HG02981 (cell line): ENCODE measurements around the gene RER1.

Experiments used
- ATAC-seq: cut with Tn5 transposase; IDR thresholded peaks from one replicate; pipeline ENCODE4 v1.9.1; 2021; ENCODE audit warnings: mild to moderate bottlenecking, moderate library complexity; ENCODE audit not compliant: unreplicated experiment

RER1 gene

DNA sequence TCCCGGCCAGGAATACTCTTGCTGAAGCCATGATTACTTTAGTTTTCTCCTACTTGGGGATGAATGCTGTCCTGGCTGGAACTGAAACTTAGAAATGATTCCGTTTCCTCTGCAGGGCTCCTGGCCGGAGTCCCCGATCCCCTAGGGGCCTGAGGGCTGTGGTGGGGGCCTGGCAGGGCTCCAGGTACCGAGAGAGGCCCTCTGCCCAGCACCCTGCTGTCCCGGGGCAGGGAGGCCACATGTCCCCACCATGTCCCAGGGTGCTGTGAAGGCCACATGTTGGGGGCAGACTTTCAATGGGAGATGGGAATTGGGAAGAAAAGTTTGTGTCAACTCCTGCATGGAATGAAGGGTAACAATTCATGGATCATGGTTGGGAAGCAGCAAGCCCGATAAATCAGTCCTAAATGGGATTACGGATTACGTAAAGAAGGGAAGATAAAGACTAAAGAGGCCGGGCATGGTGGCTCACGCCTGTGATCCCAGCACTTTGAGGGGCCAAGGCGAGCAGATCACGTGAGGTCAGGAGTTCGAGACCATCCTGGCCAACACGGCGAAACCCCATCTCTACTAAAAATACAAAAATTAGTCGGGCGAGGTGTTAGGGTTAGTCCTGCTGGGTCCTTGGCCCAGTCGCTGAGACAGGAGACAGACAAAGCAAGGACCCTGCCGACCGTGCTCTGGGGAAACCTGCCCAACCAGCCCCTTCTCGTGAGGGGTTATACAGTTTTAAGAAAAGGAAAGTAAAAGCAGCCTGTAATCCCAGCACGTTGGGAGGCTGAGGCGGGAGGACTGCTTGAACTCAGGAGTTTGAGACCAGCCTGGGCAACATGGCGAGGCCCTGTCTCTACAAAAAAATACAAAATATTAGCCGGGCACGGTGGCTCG is 37.8 kb upstream of the RER1 start:
- ATAC-seq: no peak

DNA sequence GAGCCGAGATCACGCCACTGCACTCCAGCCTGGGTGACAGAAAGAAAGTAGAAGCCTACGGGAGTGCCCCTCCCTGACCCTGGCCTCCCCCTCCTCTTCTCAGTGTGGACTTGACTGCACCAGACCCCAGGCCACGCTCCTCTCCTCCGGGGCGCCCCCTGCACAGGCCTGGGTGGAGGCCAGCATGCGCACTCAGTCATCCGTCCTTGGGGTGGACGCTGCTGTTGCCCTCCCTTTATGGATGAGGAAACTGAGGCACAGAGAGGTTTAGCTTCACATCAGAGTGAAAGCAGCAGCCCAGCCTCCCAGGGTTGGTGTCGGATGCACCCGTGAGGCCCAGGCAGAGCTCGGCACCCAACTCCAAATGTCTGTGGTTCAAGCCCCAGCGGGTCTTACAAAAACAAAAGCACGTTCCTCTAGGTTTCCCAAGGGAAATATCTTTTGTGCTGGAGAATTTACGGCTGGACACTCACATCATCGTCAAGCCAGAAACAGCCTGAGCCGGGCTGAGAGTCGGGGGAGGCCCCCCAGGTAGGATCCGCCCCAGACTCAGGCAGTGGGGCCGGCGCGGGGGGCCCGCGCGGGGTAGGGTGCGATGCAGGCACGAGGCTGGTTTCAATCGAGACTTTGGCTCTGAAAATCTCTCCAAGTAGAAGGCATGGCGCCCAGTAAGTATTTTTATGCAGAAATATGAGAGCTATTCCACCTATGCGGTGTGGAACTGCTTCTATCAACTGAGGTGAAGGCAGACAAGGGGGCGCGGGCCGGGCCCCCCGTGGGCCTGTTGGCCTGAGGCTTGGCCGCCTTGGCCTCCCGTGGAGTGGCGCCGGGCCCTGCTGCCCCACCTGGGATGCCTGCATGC is 36.9 kb upstream of the RER1 start:
- ATAC-seq: no peak

DNA sequence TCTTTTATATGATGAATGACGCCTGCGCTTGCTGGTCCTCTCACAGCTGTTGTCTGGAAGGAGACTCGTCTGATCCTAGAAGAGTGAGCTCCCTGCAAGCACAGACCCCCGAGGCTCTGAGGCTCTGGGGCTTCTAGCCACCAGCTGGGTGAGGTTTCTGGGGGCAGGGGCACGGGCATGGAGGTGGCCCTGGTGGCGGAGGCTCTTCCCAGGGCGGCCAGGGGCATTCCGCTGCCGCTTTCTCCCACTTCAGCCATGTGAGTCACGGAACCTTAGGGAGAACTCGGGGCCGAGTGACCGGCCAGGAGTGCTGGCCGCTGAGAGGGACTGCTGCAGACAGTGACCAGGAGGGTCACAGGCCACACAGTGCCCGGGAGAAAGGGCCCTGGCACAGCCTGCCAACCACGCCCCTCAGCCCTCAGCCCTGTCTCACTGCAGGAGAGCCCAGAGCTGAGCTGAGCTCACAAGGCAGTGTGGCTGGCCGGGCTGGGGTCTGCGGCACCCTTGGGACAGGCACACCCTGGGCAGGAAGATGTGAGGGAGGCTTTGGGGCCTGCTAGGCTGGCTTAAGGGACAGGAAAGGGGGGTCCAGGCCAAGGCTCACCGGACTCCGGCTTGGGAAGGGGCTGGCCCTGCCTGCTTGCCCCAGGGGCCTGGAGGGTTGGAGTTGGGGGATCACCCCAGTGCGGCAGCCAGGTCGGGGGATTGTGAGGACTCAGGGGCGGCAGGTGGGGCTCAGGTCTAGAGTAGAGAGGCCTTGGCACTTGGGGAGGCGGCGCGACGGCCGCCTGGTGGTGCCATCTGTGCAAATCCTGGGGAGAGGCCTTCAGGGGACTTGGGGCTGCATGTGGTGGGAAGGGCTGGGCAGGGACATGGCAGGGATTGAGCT is 36.0 kb upstream of the RER1 start:
- no peak for ATAC-seq

DNA sequence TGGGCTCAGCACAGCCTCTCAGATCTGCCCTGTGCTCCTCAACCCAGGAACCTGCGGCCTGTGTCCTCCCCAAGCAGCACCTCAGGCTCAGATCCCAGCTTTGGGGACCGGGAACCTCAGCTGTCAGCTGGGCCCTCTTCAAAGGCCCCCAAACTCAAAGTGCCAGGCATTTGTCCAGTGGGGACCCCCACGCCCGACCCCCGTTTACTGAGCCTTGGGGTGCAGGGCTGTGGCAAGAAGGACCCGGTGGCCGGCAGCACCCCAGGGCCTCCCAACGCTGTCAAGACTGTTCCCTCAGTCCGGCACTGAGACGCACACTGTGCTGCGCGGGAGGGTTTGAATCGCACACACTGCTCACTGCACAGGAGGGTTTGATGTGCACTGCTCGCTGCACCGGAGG is 35.2 kb upstream of the RER1 start:
- ATAC-seq: no peak

DNA sequence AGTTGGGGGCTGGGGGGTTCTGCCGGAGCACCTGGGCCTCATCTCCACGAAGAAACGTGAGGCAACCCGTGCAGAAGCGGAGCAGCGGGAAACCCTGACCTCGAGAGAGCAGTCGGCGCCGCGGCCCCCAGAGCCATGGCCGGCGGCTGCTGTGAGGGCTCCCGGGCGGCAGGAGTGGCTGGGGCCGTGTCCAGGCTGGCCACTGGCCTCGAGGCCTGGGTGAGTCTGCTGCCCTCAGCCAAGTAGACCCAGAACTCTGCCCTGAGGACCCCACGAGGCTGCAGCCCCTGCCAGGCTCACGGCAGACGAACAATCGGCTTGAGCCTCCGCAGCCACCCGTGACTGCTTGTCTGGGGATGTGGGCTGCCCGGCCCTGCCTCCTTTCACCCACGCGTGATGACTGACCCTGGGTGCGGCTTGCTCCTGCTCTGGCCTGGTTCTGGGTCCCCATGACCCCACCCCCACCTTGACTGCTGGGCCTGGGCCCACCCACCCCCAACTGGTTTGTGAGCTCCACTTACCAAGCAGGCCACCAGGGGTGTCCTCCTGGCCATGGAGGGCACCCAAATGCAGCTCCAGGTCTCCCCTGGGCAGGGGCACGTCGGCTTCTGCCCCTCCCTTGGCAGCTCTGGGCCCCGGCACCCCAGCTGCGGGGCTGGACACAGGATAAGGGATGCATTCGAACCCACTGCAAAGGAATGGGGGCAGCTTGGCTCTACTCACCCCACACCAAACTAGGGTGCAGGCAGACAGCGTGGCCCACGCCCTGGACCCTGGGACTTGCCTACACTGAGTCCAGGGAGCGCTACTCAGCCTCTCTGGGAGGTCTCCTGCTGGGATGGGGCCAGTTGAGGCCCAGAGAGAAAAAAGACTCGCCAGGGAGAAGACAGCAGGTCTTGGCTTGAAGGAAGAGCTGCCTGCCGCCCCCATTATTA is 34.5 kb upstream of the RER1 start:
- ATAC-seq: no peak

DNA sequence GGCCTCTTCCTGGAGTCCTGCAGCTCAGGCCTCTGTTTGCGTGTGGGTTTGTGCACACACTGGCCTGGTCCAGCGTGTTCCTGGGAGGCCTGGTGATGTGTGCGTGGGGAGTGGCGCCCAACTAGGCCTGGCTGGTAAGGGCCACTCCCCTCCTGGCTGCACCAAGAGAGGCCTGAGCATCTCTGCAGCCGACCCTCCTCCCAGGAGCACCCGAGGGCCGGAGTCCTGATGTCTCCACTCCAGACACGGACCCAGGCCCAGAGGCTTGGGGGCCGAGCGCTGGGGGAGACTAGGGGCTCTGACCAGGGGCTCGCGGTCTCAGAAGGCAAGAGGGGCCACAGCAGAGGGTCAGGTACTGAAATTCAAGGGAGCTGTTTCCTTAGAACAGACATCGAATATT is 33.6 kb upstream of the RER1 start:
- ATAC-seq: no peak

DNA sequence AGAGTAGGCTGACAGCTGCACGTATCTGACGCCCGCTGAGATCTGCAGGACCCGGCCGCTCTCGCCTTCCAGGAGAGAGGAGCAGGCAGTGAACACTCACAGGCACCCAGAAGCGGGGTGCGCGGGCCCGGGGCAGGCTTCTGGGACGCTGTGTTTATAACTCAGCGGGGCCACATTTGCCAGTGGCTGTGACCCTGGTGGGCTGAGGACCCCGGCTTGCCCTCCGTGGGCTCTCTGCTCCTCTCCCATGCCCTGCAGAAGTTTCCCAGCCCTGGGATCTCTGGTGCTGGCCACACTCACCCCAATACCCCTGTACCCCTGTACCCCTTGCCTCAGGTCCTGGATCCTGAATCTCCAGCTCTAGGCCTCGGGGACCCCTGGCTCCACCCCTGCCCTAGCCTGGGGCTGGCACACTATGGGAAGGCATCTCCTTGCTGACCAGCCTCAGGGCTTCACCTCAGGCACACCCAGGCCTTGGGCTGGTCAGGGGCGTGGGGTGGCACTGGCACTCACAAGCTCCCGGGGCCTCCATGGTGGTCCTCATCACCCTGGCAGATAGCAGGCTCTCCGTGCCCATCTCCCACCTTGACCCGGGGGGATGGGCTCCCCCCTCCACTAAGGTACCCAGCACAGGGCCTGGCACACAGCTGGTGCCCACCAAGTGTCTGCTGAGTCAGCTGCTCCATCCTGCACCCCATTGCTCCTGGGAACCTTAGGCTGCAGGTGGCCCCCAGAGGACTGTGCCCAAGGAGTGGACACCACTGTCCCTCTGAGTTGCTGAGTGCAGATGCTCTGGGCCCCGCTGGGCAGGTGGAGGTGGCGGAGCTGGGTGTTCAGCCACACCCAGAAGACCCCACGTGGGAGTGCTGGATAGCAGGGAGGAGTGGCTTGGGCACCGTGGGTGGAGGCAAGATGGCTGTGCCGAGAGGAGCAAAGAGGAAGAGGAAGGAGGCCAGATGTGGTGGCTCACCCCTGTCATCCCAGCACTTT is 32.7 kb upstream of the RER1 start:
- ATAC-seq: no peak

DNA sequence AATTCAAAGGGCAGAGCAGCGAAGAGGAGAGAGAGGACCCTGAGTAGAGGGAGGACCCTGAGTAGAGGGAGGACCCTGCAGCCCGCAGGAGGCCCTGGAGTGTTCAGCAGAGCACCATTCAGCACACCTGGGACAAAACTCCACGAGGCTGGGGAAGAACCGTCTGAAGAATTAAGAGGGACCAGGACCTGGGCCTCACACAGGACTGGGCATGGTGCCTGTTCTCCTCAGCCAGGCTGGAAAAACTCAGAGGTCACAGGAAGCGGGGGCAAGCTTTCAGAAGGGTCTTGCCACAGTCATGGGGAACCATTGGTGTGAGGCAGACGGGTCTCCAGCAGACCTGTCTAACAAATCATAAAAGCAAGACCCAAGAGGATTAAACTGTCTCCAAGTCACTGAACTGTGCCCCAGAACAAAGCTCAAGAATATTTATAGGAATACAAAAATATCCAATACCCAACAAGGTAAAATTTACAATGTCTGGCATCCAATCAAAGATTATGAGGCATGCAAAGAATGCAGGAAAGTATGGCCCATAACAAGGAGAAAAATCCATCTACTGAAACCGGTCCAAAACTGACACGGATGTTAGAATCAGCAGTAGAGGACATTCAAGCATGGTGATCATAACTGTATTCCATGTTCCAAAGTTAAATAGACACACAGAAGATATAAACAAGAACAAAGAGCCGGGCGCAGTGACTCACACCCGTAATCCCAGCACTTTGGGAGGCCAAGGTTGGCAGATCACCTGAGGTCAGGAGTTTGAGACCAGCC is 30.9 kb upstream of the RER1 start:
- no peak for ATAC-seq

DNA sequence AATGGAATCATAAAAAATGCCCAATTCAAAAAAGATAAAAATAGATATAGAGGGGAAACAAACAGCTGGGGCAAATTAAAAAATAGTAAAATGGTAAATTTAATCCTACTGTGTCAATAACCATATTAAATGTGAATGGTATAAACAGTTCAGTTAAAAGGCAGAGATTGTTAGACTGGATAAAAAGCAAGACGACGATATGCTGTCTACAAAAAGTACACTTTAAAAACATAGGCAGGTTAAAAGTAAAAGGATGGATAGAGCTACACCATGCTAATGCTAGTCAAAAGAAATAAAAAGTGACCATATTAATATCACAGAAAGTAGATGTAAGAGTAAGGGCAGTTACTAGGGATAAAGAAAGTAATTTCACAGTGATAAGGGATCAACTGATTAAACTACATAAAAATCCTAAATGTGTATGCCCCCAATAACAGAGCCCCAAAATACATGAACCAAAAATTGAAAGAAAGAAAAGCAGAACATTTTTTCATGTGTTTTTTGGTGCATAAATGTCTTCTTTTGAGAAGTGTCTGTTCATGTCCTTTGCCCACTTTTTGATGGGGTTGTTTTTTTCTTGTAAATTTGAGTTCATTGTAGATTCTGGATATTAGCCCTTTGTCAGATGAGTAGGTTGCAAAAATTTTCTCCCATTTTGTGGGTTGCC is 27.7 kb upstream of the RER1 start:
- ATAC-seq: no peak

DNA sequence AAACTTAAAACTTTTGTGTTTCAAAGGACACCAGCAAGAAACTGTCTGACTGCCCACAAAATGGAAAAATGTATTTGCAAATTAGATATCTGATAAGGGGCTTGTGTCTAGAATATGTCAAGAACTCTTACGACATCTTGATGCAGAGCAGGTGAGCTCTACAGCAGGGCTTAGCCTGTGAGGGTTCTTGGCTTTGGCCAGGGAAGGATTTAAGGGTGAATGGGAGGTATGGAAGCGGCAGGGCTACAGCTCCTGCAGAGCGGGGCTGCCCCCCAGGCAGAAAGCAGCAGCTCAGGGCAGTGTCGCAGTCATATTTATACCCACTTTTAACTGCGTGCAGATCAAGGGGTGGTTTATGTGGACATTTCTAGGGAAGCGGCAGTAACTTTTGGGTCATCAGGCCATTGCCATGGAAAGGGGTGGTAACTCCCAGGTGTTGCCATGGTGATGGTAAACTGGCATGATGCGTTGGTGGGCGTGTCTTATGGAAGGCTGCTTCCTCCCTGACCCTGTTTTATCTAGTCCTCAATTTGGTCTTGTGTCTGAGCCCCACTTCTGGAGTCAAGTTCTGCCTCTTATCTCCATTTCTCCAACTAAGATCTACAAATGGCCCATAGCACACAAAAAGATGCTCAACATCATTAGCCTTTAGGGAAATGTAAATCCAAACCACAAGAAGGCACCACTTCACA is 23.4 kb upstream of the RER1 start:
- no peak for ATAC-seq

DNA sequence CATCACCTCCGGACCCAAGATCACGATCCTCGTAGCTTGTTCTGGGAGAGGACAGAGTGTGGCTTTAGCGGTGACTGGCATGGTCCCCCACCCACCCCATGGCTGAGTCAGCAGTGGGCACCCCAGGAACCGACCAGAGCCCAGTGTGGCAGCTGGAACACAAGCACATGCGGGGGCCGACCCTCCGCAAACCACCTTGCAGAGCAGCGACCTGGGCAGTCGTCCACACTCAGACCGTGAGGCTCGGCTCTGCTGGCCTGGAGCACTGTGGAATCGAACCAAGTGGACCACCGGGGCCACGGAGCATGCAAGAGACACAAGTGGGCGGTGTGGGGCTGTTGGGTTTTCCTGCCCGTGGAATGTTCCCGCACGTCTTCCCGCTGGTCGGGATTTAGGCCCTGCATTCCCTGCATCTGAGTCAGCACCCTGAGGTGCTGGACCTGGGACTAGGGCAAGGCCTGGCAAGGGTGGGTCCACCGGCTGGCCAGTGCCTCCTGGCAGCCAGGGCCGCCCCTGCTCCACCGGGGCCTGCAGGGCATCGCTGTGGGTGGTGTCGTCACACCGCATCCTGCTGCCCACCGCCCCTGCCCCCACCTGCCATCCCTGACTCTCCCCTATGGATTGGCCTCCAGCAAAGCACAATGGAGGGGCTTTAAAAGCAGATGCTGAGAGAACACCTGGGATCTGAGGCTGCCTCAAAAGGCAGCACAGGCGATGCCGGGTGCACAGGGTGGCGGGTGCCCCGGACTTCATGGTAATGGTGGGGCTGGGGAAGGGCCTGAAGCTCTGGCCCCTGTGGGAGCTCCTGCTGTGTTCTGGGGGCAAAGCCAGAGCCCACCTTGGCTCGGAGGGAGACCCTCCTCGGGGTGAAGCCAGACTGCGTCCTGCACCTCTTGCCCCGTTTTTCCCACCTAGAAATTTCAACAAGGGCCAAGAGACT is 18.8 kb upstream of the RER1 start:
- ATAC-seq: no peak

DNA sequence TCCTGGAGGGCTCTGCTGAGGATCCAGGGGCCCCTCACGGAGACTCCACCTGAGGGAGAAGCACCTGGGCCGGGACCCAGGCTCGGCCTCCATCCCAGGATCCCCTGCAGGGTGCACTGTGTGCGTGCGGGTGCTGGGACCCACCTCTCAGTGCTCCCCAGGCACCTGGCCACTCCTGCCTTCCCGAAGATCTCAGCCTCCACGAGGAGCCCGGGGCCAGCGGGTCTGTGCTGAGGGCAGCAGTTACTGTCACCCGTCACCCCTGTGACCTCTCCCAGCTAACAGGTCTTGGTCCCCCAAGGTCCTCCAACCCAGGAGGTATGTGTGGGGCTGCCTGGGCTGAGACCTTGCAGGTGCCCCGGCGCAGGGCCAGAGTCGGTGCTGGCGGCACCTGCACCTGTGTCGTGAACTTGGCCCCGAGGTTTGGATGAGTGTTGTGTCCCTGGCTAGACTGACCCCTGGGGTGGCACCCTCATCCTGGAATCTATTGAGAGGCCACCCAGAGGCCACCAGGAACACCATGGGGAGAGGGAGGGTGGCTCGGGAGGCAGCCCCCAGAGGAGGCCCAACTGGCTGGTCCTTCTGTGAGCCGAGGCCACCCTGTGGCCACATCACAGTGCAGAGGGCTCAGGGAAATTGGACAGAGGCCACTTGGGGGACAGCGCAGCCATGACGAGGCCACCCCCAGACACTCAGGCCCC is 17.9 kb upstream of the RER1 start:
- ATAC-seq: no peak

DNA sequence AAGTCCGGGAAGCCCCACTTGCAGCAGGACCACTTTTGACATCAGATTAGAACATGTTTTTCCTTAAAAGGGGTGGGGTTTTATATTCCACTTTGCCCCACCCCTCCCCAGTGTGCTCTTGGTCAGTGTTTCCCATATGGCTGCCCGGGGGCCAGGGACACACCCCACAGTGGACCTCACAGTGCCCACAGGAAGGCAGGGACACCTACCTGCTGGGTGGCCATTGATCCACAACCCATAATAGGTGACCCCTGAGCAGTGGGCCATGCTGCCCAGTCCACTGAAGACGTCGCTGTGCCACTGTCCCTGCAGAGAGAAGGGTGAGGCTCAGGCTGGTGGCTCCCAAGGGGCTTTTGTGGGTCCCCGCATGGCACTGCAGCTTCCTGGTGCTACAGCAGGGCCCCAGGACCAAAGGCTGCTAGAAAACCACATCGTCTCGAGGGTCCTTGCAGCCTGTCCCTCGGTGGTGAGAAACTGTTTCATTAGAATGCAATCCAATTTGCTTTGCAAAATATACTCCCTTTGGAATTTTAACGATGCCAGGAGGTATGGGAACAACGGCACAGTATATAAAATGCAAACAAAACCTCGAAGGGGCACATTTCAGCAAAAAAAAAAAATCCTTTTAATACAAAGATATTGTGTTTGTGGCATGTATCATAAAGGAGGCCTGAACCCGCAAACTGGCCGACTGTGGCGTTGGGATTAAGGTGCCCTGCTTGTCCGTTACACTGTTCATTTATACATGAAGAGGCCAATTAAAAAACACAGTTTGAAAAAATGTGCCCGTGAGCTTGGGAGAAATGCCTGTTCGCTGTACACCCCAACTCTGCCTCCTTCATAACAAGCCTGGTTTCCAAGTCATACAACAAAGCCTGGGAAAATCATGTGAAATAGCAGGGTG is 17.1 kb upstream of the RER1 start:
- ATAC-seq: no peak

DNA sequence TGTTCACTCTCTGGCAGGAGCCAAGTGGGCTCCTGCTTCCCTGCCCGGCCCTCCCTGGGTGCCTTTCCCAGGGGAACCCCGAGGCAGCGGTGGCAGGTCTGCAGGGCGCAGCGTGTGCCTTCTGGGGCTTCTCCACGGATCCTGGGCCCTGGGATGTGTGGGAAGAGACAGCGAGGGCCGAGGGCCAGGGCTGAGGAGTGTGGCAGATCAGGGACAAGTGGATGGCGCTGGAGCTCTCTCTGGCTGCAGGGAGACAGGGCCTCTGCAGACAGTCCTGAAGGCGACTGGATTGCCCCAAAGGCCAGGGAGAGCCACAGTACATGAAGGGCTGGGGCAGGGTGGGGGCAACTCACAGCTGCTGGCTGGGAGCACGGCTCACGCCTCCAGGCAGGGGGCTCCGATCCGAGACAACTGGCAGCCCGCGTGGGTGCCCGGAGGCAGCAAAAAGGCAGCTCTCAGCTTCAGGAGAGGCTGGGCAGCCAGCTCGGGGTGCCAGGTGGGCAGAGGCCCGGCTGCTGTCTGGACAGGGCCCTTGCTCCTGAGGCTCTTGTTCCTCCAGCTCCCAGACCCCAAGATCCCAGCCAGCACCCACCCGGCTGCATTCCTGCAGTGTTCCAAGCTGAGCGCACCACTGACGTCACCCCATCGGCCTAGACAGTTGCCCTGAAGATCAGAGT is 16.3 kb upstream of the RER1 start:
- no peak for ATAC-seq
